WTC11 (cell line): Measurements from ENCODE around the gene SLIT1. TPM values are rescaled to one million over a fixed set of nuclear protein-coding genes. Genes with fewer than 3 reads are reported as not detected.

ENCODE experiments used
- ATAC-seq: fragments of 200-7000 bp; cut with Tn5 transposase; 2 replicates; pipeline ENCODE4 v1.10.0; 2021; ENCODE audit warnings: mild to moderate bottlenecking, moderate library complexity
- CTCF ChIA-PET: fragments of 300-600 bp; sonication (Branson Sonifier 250); formaldehyde crosslinking; loops from one replicate; lab custom pipeline; 2021; ENCODE audit warnings: antibody characterized with exemption; lab: Charles Lee
- POLR2A ChIA-PET: fragments of 350-600 bp; sonication (Branson Sonifier 250); formaldehyde crosslinking; loops from one replicate; lab custom pipeline; 2021; ENCODE audit warnings: antibody characterized with exemption; lab: Charles Lee
- DNase-seq: peaks from one replicate; pipeline ENCODE4 v3.0.0; 2021; ENCODE audit warnings: low spot score
- H3K27ac Mint-ChIP-seq: 2 replicates; pipeline ENCODE4 v1.8.0; 2021; ENCODE audit warnings: mixed read lengths
- H3K27me3 Mint-ChIP-seq: 2 replicates; pipeline ENCODE4 v1.8.0; 2021; ENCODE audit warnings: low read depth, mild to moderate bottlenecking, moderate library complexity, mixed read lengths
- H3K36me3 Mint-ChIP-seq: 2 replicates; pipeline ENCODE4 v1.8.0; 2021; ENCODE audit warnings: mixed read lengths
- H3K4me1 Mint-ChIP-seq: 2 replicates; pipeline ENCODE4 v1.8.0; 2022; ENCODE audit warnings: mixed read lengths
- H3K4me3 Mint-ChIP-seq: 2 replicates; pipeline ENCODE4 v1.8.0; 2021; ENCODE audit warnings: mild to moderate bottlenecking, moderate library complexity, mixed read lengths
- H3K9me3 Mint-ChIP-seq: 2 replicates; pipeline ENCODE4 v1.8.0; 2021; ENCODE audit warnings: mixed read lengths
- ATF1 ChIP-seq: sonication (generic); formaldehyde crosslinking; IDR thresholded peaks from 2 replicates; pipeline ENCODE4 v1.8.1; 2023; ENCODE audit warnings: mild to moderate bottlenecking, moderate library complexity, missing genetic modification reagents
- ATF3 ChIP-seq: sonication (generic); formaldehyde crosslinking; conservative IDR thresholded peaks from 2 replicates; pipeline ENCODE4 v1.8.1; 2022; ENCODE audit warnings: mild to moderate bottlenecking, missing genetic modification reagents
- CBFB ChIP-seq: sonication (generic); formaldehyde crosslinking; IDR thresholded peaks from 2 replicates; pipeline ENCODE4 v1.8.1; 2022; ENCODE audit warnings: mild to moderate bottlenecking, low read depth, missing genetic modification reagents
- CREB1 ChIP-seq: sonication (generic); formaldehyde crosslinking; IDR thresholded peaks from 2 replicates; pipeline ENCODE4 v1.8.0; 2023; ENCODE audit warnings: mild to moderate bottlenecking, missing genetic modification reagents
- ELF4 ChIP-seq: sonication (generic); formaldehyde crosslinking; IDR thresholded peaks from 2 replicates; pipeline ENCODE4 v1.8.1; 2022; ENCODE audit warnings: low read depth, mild to moderate bottlenecking, moderate library complexity, missing genetic modification reagents
- FOXK1 ChIP-seq: sonication (generic); formaldehyde crosslinking; IDR thresholded peaks from 2 replicates; pipeline ENCODE4 v1.8.0; 2022; ENCODE audit warnings: mild to moderate bottlenecking, moderate library complexity, missing genetic modification reagents
- FOXP1 ChIP-seq: sonication (generic); formaldehyde crosslinking; IDR thresholded peaks from 2 replicates; pipeline ENCODE4 v1.8.0; 2022; ENCODE audit warnings: missing genetic modification reagents, mild to moderate bottlenecking, moderate library complexity, borderline replicate concordance
- IRF2 ChIP-seq: sonication (generic); formaldehyde crosslinking; IDR thresholded peaks from 2 replicates; pipeline ENCODE4 v1.8.0; 2022; ENCODE audit warnings: low read depth, missing genetic modification reagents, borderline replicate concordance
- NR3C1 ChIP-seq: sonication (generic); formaldehyde crosslinking; conservative IDR thresholded peaks from 2 replicates; pipeline ENCODE4 v1.8.1; 2023; ENCODE audit warnings: low read depth, mild to moderate bottlenecking, missing genetic modification reagents
- PRRX2 ChIP-seq: fragments of 250-450 bp; sonication (Bioruptor Pico); IDR thresholded peaks from 2 replicates; pipeline ENCODE4 v1.8.0; 2021; ENCODE audit warnings: mild to moderate bottlenecking
- SP1 ChIP-seq: sonication (generic); formaldehyde crosslinking; conservative IDR thresholded peaks from 2 replicates; pipeline ENCODE4 v1.8.1; 2022; ENCODE audit warnings: missing genetic modification reagents
- STAT6 ChIP-seq: sonication (generic); formaldehyde crosslinking; conservative IDR thresholded peaks from 2 replicates; pipeline ENCODE4 v1.8.1; 2023; ENCODE audit warnings: mild to moderate bottlenecking, low read depth, missing genetic modification reagents, moderate library complexity
- TCF7 ChIP-seq: sonication (generic); formaldehyde crosslinking; IDR thresholded peaks from 2 replicates; pipeline ENCODE4 v1.8.0; 2022; ENCODE audit warnings: mild to moderate bottlenecking, low read depth, missing genetic modification reagents, moderate library complexity
- TP53 ChIP-seq: sonication (generic); formaldehyde crosslinking; IDR thresholded peaks from 2 replicates; pipeline ENCODE4 v1.8.1; 2023; ENCODE audit warnings: mild to moderate bottlenecking, missing genetic modification reagents
- ZBTB21 ChIP-seq: sonication (generic); formaldehyde crosslinking; IDR thresholded peaks from 2 replicates; pipeline ENCODE4 v1.8.1; 2023; ENCODE audit warnings: mild to moderate bottlenecking, missing genetic modification reagents, borderline replicate concordance
- ZNF121 ChIP-seq: sonication (generic); formaldehyde crosslinking; IDR thresholded peaks from 2 replicates; pipeline ENCODE4 v1.8.0; 2023; ENCODE audit warnings: missing genetic modification reagents
- ZNF671 ChIP-seq: fragments of 250-450 bp; sonication (Bioruptor Pico); IDR thresholded peaks from 2 replicates; pipeline ENCODE4 v1.8.0; 2021; ENCODE audit warnings: mild to moderate bottlenecking
- total RNA-seq: library from RNA; stranded (reverse); gene quantifications from 3 replicates; pipeline ENCODE4 v1.2.3, GENCODE V29; 2021
- TF ChIP-seq, protein P1 (sequence below): fragments of 250-450 bp; sonication (Bioruptor Pico); IDR thresholded peaks from 2 replicates; pipeline ENCODE4 v1.8.0; 2021; ENCODE audit warnings: mild to moderate bottlenecking
- TF ChIP-seq, protein P2 (sequence below): sonication (generic); formaldehyde crosslinking; IDR thresholded peaks from 2 replicates; pipeline ENCODE4 v1.8.1; 2022; ENCODE audit warnings: mild to moderate bottlenecking, moderate library complexity, missing genetic modification reagents
- TF ChIP-seq, protein P3 (sequence below): sonication (generic); formaldehyde crosslinking; IDR thresholded peaks from 2 replicates; pipeline ENCODE4 v1.8.0; 2023; ENCODE audit warnings: missing genetic modification reagents, mild to moderate bottlenecking, borderline replicate concordance
- TF ChIP-seq, protein P4 (sequence below): sonication (generic); formaldehyde crosslinking; IDR thresholded peaks from 2 replicates; pipeline ENCODE4 v1.8.1; 2023; ENCODE audit warnings: mild to moderate bottlenecking, missing genetic modification reagents
- TF ChIP-seq, protein P5 (sequence below): sonication (generic); formaldehyde crosslinking; IDR thresholded peaks from 2 replicates; pipeline ENCODE4 v1.8.1; 2023; ENCODE audit warnings: mild to moderate bottlenecking, moderate library complexity, missing genetic modification reagents

Gene SLIT1
- total RNA-seq, 1 experiment from 2014 or later, result 1.6 TPM

- TF ChIP-seq FOXP1 (no peak), ZNF671 (CRISPR knock-in tag) (no peak)
- TF ChIP-seq, protein P1, sequence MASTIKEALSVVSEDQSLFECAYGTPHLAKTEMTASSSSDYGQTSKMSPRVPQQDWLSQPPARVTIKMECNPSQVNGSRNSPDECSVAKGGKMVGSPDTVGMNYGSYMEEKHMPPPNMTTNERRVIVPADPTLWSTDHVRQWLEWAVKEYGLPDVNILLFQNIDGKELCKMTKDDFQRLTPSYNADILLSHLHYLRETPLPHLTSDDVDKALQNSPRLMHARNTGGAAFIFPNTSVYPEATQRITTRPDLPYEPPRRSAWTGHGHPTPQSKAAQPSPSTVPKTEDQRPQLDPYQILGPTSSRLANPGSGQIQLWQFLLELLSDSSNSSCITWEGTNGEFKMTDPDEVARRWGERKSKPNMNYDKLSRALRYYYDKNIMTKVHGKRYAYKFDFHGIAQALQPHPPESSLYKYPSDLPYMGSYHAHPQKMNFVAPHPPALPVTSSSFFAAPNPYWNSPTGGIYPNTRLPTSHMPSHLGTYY (CRISPR knock-in tag), result no peak
Observed at GRCh38 chr10:97078261-97078937, 107.4 kb downstream of the SLIT1 start (continued).

GRCh38 chr10:97076781-97077180, 109.0 kb downstream of the SLIT1 start:
- no peak overlapping the region for H3K4me3 Mint-ChIP-seq
- no peaks in the 10 kb centered on the region for H3K27me3 Mint-ChIP-seq
- H3K36me3 Mint-ChIP-seq, result no peaks in the 10 kb centered on the region
- CTCF ChIA-PET, result interaction anchor here (1.0 to 19.8 kb wide), 6 partner anchors 10 to 195 kb away, joined by 3 to 364 read pairs (median 10); no protein-coding TSS in a partner anchor
- no peak for DNase-seq
- H3K27ac Mint-ChIP-seq, result no peak overlapping the region
- ATAC-seq, result no peak
- POLR2A ChIA-PET, result no interaction called here
- no peak for TF ChIP-seq IRF2
- TF ChIP-seq STAT6 (CRISPR knock-in tag), result no peak
- no peak for TF ChIP-seq ATF3 (CRISPR knock-in tag)
- TF ChIP-seq FOXP1, result no peak
- TF ChIP-seq FOXK1 (CRISPR knock-in tag), result no peak
- TF ChIP-seq, protein P2, sequence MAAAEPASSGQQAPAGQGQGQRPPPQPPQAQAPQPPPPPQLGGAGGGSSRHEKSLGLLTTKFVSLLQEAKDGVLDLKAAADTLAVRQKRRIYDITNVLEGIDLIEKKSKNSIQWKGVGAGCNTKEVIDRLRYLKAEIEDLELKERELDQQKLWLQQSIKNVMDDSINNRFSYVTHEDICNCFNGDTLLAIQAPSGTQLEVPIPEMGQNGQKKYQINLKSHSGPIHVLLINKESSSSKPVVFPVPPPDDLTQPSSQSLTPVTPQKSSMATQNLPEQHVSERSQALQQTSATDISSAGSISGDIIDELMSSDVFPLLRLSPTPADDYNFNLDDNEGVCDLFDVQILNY (CRISPR knock-in tag), result no peak
- TF ChIP-seq ELF4 (CRISPR knock-in tag), result no peak
- TF ChIP-seq, protein P3, sequence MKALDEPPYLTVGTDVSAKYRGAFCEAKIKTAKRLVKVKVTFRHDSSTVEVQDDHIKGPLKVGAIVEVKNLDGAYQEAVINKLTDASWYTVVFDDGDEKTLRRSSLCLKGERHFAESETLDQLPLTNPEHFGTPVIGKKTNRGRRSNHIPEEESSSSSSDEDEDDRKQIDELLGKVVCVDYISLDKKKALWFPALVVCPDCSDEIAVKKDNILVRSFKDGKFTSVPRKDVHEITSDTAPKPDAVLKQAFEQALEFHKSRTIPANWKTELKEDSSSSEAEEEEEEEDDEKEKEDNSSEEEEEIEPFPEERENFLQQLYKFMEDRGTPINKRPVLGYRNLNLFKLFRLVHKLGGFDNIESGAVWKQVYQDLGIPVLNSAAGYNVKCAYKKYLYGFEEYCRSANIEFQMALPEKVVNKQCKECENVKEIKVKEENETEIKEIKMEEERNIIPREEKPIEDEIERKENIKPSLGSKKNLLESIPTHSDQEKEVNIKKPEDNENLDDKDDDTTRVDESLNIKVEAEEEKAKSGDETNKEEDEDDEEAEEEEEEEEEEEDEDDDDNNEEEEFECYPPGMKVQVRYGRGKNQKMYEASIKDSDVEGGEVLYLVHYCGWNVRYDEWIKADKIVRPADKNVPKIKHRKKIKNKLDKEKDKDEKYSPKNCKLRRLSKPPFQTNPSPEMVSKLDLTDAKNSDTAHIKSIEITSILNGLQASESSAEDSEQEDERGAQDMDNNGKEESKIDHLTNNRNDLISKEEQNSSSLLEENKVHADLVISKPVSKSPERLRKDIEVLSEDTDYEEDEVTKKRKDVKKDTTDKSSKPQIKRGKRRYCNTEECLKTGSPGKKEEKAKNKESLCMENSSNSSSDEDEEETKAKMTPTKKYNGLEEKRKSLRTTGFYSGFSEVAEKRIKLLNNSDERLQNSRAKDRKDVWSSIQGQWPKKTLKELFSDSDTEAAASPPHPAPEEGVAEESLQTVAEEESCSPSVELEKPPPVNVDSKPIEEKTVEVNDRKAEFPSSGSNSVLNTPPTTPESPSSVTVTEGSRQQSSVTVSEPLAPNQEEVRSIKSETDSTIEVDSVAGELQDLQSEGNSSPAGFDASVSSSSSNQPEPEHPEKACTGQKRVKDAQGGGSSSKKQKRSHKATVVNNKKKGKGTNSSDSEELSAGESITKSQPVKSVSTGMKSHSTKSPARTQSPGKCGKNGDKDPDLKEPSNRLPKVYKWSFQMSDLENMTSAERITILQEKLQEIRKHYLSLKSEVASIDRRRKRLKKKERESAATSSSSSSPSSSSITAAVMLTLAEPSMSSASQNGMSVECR (CRISPR knock-in tag), result no peak
- TF ChIP-seq, protein P4, sequence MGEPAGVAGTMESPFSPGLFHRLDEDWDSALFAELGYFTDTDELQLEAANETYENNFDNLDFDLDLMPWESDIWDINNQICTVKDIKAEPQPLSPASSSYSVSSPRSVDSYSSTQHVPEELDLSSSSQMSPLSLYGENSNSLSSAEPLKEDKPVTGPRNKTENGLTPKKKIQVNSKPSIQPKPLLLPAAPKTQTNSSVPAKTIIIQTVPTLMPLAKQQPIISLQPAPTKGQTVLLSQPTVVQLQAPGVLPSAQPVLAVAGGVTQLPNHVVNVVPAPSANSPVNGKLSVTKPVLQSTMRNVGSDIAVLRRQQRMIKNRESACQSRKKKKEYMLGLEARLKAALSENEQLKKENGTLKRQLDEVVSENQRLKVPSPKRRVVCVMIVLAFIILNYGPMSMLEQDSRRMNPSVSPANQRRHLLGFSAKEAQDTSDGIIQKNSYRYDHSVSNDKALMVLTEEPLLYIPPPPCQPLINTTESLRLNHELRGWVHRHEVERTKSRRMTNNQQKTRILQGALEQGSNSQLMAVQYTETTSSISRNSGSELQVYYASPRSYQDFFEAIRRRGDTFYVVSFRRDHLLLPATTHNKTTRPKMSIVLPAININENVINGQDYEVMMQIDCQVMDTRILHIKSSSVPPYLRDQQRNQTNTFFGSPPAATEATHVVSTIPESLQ (CRISPR knock-in tag), result no peak
- no peak for TF ChIP-seq SP1 (CRISPR knock-in tag)
- no peak for TF ChIP-seq ZBTB21
- no peak for TF ChIP-seq CREB1
- TF ChIP-seq NR3C1 (CRISPR knock-in tag), result no peak
- TF ChIP-seq PRRX2 (CRISPR knock-in tag), result no peak
- TF ChIP-seq, protein P5, sequence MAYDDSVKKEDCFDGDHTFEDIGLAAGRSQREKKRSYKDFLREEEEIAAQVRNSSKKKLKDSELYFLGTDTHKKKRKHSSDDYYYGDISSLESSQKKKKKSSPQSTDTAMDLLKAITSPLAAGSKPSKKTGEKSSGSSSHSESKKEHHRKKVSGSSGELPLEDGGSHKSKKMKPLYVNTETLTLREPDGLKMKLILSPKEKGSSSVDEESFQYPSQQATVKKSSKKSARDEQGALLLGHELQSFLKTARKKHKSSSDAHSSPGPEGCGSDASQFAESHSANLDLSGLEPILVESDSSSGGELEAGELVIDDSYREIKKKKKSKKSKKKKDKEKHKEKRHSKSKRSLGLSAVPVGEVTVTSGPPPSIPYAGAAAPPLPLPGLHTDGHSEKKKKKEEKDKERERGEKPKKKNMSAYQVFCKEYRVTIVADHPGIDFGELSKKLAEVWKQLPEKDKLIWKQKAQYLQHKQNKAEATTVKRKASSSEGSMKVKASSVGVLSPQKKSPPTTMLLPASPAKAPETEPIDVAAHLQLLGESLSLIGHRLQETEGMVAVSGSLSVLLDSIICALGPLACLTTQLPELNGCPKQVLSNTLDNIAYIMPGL (CRISPR knock-in tag), result no peak
- no peak for TF ChIP-seq ATF1 (CRISPR knock-in tag)
- no peak for TF ChIP-seq ZNF121 (CRISPR knock-in tag)
- TF ChIP-seq CBFB (CRISPR knock-in tag), result no peak
- no peak for TF ChIP-seq TCF7 (CRISPR knock-in tag)
- no peak for TF ChIP-seq TP53 (CRISPR knock-in tag)
- peaks cover 33% of the 10 kb centered on the region for H3K4me1 Mint-ChIP-seq
- H3K9me3 Mint-ChIP-seq, result no peaks in the 10 kb centered on the region
